ENCODE results near the gene TOX3.

DNA sequence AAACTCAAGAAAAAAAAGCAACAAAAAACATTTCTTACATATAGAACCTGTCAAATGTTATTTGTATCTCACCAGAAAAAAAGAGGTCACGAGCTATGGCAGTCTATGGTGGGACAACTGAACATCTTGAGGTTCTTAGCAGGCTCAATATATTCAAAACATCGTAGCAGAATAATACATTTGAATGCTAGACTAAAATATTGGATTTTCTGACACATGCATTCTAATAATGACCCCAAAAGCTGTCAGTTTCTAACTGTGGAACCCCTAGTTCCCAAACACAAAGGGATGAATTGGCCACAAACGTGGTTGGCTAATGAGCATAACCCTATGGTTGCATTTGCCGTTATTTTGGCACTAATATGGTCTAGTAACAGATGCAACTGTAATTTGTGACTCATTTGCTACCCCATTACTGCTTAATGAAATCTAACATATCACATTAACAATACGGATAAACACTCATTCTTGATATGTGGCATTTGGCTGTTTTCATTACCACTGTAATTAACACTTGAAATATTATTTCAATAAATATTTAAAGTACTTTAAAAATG lies 81.2 kb downstream of the TOX3 start:
- TF ChIP-seq, protein P1, sequence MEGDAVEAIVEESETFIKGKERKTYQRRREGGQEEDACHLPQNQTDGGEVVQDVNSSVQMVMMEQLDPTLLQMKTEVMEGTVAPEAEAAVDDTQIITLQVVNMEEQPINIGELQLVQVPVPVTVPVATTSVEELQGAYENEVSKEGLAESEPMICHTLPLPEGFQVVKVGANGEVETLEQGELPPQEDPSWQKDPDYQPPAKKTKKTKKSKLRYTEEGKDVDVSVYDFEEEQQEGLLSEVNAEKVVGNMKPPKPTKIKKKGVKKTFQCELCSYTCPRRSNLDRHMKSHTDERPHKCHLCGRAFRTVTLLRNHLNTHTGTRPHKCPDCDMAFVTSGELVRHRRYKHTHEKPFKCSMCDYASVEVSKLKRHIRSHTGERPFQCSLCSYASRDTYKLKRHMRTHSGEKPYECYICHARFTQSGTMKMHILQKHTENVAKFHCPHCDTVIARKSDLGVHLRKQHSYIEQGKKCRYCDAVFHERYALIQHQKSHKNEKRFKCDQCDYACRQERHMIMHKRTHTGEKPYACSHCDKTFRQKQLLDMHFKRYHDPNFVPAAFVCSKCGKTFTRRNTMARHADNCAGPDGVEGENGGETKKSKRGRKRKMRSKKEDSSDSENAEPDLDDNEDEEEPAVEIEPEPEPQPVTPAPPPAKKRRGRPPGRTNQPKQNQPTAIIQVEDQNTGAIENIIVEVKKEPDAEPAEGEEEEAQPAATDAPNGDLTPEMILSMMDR (IDR thresholded peaks at IDR 0.05) = no peak
- TF ChIP-seq ZFX (IDR thresholded peaks at IDR 0.05; ENCODE audit: borderline replicate concordance) = no peak
